Stimulated activated CD4-positive, alpha-beta T cell treated with anti-CD3 and anti-CD28 coated beads, Interleukin-12 subunit alpha, Interleukin-12 subunit beta, amount 100 ng/mL, for 24 hours (primary cell): ENCODE measurements around the gene FGGY.
"Not testable (repeated sequence)": the region's sequence is repeated elsewhere in the genome, so short reads cannot be mapped to it uniquely, and the experiment has no call there.

Experiments used
- DNase-seq, 2 experiments: peaks; one replicate each; pipeline ENCODE4 v3.0.0-alpha.2; 2020; ENCODE audit warnings: low read depth in 2 of 2

FGGY gene

DNA sequence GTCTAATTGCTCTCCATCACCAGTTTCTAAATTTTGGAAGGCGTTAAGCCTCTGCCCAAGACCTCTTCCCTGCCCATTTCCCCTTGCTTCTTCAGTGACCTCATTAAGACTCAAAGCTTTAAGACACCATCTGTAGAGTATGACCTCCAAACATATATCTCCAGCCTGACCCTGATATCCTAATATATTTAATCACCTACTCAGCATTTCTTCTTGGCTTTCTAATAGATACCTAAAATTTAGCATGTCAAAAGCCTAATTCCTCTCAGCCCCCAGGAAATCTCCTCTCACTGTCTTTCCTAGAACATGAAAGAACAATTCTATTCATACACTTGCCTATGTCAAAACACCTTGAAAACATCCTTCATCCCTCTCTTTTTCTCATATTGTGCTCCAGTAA is 282.3 kb downstream of the FGGY start:
- DNase-seq, result no peak

- no peak for DNase-seq
These were observed 283.4 kb downstream of the FGGY start for GRCh38 chr1:59580257-59580656.

GRCh38 chr1:59592410-59592809 is 295.5 kb downstream of the FGGY start:
- not testable (repeated sequence) for DNase-seq

DNA sequence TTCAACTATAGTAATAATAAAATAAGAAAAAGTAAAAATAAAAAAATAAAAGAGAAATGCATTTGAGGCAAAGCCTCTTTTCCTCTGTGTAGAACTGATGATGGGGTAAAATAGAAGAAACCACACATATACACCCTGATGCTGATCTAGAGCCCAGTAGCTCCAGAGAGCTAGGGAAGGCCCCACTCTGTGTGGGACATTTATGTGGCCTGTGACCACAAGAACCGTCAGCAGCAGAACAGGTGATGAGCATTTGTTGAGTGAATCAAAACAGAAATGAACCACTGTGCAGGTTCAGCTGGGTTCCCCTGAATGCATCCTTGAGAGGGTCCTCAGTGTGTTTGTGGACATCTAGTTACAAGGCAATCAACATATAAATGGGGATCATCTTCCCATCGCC is 296.0 kb downstream of the FGGY start:
- DNase-seq, result no peak

- no peak for DNase-seq
These were observed 297.2 kb downstream of the FGGY start for GRCh38 chr1:59593798-59594790.

DNA sequence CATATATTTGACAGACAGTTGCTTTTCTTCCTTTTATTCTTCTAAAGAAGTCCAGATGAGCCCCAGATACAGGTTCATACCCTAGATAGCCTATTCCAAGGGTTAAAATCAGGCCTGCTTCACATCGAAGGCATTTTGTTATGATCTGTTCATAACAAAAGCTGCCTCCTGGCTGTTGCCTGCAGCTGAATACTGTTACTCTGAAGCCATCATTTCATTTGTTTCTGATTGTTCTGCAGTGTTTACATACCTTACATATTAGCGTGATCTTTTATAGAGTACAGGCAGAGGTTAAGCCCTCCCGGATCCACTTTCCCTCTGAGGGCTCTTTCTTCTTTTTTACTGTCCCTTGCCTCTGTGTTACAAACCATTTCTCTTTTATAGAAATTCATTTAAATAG is 298.9 kb downstream of the FGGY start:
- DNase-seq, result no peak

GRCh38 chr1:59596432-59596831 is 299.5 kb downstream of the FGGY start:
- DNase-seq, result no peak

DNA sequence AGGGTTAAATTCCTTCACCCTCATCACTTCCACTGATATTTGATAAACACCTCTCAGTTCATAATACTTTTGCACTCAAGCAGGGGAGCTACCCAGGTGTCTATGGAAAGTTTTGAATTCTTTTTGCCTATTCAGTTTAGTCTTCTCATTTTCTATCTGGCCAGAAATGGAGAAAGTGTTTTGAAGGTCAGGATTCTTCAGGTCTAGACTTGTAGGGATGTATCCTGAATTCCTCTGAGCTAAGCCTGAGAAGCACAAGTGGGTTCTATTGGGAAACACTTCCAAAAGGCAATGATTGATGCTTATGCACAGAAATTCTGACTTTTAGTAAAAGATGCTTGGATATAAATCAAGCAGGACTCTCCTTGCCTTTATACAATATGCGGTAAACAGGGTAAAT is 300.1 kb downstream of the FGGY start:
- DNase-seq, result no peak

DNA sequence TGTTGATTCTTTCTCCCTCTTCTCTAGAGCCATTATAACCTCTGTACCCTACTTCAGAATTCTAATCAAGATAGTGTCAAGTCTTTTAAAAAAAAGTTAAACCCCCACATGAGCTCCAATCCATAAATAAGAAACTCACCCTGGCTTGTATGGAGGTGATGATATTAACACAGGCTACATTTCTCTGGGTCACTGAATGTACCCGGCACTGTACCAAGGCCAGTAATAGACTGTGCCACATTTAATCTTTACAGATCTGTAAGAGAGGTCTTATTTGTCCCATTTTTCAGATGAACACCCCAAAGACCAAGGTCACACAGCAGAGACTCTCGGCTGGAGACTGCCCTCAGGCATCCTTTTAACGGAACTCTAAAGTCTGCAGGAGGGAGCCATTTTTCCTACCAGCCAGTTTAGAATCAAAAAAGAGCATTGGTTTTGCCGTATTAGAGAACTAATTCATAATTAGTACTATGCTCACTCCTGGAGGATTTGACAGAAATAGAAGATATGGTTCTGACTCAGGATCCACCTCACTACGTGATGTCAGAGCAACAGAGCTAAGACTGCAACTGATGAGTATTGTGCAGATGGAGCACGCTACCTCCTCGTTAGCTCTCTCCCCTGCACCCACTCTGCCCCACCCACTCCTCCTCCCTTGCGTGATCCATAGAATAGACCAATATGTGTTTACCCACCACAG is 300.7 kb downstream of the FGGY start:
- no peak for DNase-seq

GRCh38 chr1:59598120-59598440 is 301.2 kb downstream of the FGGY start:
- DNase-seq, result no peak

- DNase-seq, result no peak
These were observed 304.1 kb downstream of the FGGY start for GRCh38 chr1:59601041-59601441.

DNA sequence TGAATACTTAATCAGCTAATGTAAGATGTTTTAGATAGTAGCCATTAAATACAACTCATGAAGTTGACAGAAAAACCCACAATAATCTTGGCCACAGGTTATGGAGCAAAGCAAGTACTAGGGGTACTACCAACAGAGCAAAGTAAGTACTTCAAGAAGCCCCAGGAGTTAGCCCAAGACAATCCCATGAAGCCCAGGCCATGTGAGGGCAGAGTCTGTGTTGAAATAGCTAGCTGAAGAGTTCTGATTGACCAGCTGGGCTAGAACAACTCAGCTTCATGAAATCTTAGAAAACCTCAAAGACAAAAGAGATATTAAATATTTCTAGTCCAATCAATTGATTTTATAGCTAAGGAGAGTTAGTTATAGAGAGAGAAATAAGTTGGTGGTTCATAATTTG is 304.9 kb downstream of the FGGY start:
- DNase-seq, result no peak

DNA sequence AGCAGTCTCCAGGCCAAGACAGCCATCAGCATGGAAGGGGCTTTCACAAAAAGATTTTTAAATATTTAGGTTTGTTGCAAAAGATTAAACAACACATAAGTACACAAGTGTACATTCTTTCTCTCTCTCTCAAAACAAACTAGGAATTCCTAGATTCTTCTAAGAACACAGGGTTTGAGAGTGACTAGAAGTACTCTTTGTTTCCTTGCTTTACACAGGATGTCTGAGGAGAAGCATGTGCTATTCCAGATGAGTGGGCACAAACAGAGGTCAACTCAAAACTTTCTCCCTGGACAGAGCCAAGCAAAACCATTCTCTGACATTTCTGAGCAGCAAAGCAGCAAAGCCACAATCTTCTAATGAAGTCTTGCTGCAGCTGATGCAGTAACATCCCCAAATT is 307.3 kb downstream of the FGGY start:
- no peak for DNase-seq

GRCh38 chr1:59605184-59605583 is 308.3 kb downstream of the FGGY start:
- DNase-seq, result no peak

DNA sequence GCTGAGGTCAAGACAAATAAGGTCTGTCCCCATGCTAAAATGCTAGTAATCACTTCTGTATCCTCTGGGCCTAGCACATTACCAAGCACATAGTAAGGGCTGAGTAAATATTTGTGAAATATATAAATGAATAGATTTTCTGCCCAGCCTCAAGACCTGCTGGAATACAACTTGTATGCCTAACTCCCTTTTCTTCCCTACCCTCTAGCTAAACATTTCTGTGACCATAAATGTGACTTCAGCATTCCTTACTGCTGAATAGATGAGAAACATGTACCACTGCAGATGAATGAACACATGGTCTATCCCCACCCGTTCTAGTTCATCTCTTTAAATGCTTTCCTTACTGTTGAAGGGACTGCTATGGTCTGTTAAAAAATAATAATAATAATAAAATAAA is 308.9 kb downstream of the FGGY start:
- DNase-seq, result no peak

DNA sequence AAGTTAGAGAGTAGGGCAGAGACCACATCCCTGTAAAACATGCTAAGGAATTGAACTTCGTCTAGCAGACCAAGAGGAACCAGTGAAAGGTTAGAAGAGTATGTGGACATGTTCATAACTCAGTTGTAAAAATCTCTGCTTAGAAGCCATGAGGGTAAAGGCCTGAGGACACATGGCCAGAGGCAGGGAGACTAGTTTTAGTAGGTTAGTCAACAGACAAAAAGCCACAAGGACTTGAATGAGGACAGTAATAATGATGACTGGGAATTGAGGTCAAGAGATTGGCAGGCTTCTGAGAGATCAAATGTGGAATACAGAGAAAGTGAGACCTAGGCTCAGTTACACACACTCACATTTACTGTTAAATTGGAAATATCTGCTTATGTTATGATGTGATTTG is 312.4 kb downstream of the FGGY start:
- no peak for DNase-seq

DNA sequence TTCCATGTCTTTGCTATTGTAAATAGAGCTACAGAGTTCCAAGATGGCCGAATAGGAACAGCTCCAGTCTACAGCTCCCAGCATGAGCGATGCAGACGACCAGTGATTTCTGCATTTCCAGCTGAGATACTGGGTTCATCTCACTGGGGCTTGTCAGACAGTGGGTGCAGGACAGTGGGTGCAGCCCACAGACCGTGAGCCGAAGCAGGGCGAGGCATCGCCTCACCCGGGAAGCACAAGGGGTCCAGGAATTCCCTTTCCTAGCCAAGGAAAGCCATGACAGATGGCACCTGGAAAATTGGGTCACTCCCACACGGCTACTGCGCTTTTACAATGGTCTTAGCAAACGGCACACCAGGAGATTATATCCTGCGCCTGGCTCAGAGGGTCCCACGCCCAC is 313.6 kb downstream of the FGGY start:
- not testable (repeated sequence) for DNase-seq

GRCh38 chr1:59617434-59617833 is 320.5 kb downstream of the FGGY start:
- no peak for DNase-seq

DNA sequence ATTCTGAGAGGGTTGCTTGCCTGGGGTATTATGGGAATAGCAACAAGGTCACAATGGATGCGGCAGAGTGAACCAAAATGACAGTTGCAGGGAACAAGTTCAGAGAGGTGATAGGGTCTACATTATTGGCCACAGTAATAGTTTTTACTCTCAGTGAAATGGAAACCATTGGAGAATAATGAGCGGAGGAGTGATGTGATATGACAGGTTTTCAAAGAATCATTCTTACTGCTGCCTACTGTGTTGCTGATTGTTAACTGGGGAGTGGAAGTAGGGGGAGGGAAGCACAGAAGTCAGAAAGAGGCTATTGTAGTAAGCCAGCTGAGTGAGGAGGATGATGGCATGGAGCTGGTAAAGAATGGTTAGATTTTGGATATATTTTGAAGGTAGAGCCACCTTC is 322.7 kb downstream of the FGGY start:
- DNase-seq, result no peak

DNA sequence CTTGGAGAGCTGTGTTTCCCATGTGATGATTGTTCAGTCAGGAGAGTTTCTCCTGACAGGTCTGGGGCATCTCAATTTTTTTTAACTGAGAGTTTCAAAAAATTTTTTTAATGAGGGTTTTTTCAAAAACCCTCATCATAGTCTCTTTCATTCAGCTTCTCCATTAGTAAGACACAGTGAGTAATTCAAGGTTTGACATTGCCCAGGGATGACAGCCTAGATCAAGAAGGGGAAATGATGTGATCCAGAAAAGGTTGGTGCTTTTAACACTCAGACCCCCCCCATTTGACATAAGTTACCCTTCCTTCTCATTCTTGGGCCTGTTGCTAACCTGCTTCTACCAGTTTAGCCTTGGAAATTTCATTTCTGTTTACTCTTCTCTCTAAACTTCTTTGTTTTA is 328.5 kb downstream of the FGGY start:
- DNase-seq, result no peak

- no peak for DNase-seq
These were observed 334.8 kb downstream of the FGGY start for GRCh38 chr1:59631561-59632255.

DNA sequence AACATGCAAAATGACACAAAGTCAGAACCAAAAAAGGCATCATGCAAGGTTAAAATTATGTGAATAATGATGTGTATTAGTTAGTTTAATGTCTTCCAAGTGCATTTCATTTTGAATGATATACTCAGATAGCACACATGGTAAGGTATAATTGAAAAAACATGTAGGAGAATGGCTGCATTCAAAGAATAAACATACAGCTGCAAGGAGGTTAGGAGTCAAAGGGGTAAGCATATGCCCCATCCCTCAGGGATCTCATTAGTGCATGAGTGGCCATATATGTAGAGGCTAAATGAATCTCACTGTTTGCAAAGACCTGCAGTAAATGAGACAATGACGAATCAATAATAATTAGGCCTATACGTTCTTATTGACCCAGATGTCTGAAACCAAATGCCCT is 338.2 kb downstream of the FGGY start:
- DNase-seq, result no peak
